ENCODE measurements around the gene C2CD4B. TPM values are rescaled to one million over a fixed set of nuclear protein-coding genes. Genes with fewer than 3 reads are reported as not detected.

C2CD4B gene
- polyA plus RNA-seq, 3 donors = 0.05 TPM; not detected in 2

- H3K9ac ChIP-seq (ENCODE audit: insufficient read depth, low read length, poor library complexity, severe bottlenecking) = no peak overlapping the region
- no peak overlapping the region for H3K4me3 ChIP-seq (replicated peaks in 1 of 3; ENCODE audit: low read depth in 2 of 3, low read length in 3 of 3)
- Mint-ChIP-seq H3K36me3 (no peaks in the 10 kb centered on the region), H3K27ac (no peak overlapping the region), H3K4me1 (peaks cover 13% of the 10 kb centered on the region), H3K27me3 (ENCODE audit: low read depth in 3 of 3) (peaks cover 0 to 3% (median 3%) of the 10 kb centered on the region in 3 donors), H3K9me3 (peaks cover 0 to 7% (median 3%) of the 10 kb centered on the region in 7 donors), H3K4me3 (no peak overlapping the region)
- no peaks in the 10 kb centered on the region for H3K27me3 ChIP-seq (ENCODE audit: control insufficient read depth in 2 of 2, insufficient read depth in 2 of 2, low read length in 2 of 2)
- H4K20me1 ChIP-seq (ENCODE audit: insufficient read depth, low read length) = no peaks in the 10 kb centered on the region
- H3K4me2 ChIP-seq (replicated peaks; ENCODE audit: extremely low read depth, low read length, poor library complexity, severe bottlenecking) = no peak overlapping the region
- H2AFZ ChIP-seq (ENCODE audit: insufficient read depth, low read depth, low read length, poor library complexity, severe bottlenecking) = no peak overlapping the region
- H3K79me2 ChIP-seq (ENCODE audit: insufficient read depth, low read length) = no peaks in the 10 kb centered on the region
- TF ChIP-seq, protein P1, sequence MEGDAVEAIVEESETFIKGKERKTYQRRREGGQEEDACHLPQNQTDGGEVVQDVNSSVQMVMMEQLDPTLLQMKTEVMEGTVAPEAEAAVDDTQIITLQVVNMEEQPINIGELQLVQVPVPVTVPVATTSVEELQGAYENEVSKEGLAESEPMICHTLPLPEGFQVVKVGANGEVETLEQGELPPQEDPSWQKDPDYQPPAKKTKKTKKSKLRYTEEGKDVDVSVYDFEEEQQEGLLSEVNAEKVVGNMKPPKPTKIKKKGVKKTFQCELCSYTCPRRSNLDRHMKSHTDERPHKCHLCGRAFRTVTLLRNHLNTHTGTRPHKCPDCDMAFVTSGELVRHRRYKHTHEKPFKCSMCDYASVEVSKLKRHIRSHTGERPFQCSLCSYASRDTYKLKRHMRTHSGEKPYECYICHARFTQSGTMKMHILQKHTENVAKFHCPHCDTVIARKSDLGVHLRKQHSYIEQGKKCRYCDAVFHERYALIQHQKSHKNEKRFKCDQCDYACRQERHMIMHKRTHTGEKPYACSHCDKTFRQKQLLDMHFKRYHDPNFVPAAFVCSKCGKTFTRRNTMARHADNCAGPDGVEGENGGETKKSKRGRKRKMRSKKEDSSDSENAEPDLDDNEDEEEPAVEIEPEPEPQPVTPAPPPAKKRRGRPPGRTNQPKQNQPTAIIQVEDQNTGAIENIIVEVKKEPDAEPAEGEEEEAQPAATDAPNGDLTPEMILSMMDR (IDR thresholded peaks at IDR 0.05) = no peak
- intact Hi-C loops (cut with micrococcal nuclease) = no loop called here
- H3K36me3 ChIP-seq (replicated peaks in 1 of 2; ENCODE audit: control insufficient read depth in 1 of 2, insufficient read depth in 2 of 2, low read length in 2 of 2) = no peaks in the 10 kb centered on the region
- no peaks in the 10 kb centered on the region for H3K9me3 ChIP-seq (replicated peaks in 1 of 2; ENCODE audit: control insufficient read depth in 1 of 2, insufficient read depth in 1 of 2, low read length in 2 of 2)
- no peak overlapping the region for H3K27ac ChIP-seq (ENCODE audit: low read depth in 1 of 2, low read length in 2 of 2)
- peaks cover 8 to 10% of the 10 kb centered on the region in 2 donors for H3K4me1 ChIP-seq (ENCODE audit: control insufficient read depth in 1 of 2, insufficient read depth in 2 of 2, low read length in 2 of 2)
- no peak for DNase-seq
- 86% methylated on average over 1 of the region's 2 CpGs for whole genome bisulfite sequencing (ENCODE audit: insufficient coverage)
Measured at GRCh38 chr15:62128916-62129315, 36.2 kb downstream of the C2CD4B start.

GRCh38 chr15:62126364-62126763, 38.7 kb downstream of the C2CD4B start:
- no peak for DNase-seq
- Histone ChIP-seq H3K4me2 (replicated peaks; ENCODE audit: extremely low read depth, low read length, poor library complexity, severe bottlenecking) (no peak overlapping the region), H3K27ac (ENCODE audit: low read depth in 1 of 2, low read length in 2 of 2) (no peak overlapping the region), H3K36me3 (replicated peaks in 1 of 2; ENCODE audit: control insufficient read depth in 1 of 2, insufficient read depth in 2 of 2, low read length in 2 of 2) (no peaks in the 10 kb centered on the region), H3K4me1 (ENCODE audit: control insufficient read depth in 1 of 2, insufficient read depth in 2 of 2, low read length in 2 of 2) (peaks cover 8 to 13% of the 10 kb centered on the region in 2 donors), H3K9ac (ENCODE audit: insufficient read depth, low read length, poor library complexity, severe bottlenecking) (no peak overlapping the region), H3K4me3 (replicated peaks in 1 of 3; ENCODE audit: low read depth in 2 of 3, low read length in 3 of 3) (no peak overlapping the region), H3K9me3 (replicated peaks in 1 of 2; ENCODE audit: control insufficient read depth in 1 of 2, insufficient read depth in 1 of 2, low read length in 2 of 2) (no peaks in the 10 kb centered on the region), H3K27me3 (ENCODE audit: control insufficient read depth in 2 of 2, insufficient read depth in 2 of 2, low read length in 2 of 2) (no peaks in the 10 kb centered on the region), H2AFZ (ENCODE audit: insufficient read depth, low read depth, low read length, poor library complexity, severe bottlenecking) (no peak overlapping the region), H4K20me1 (ENCODE audit: insufficient read depth, low read length) (no peaks in the 10 kb centered on the region), H3K79me2 (ENCODE audit: insufficient read depth, low read length) (no peaks in the 10 kb centered on the region)
- no CpG with 5 or more reads among the region's 3 CpGs for WGBS (ENCODE audit: insufficient coverage)
- Mint-ChIP-seq H3K9me3 (peaks cover 0 to 7% (median 3%) of the 10 kb centered on the region in 7 donors), H3K4me1 (peaks cover 18% of the 10 kb centered on the region), H3K27me3 (ENCODE audit: low read depth in 3 of 3) (peaks cover 0 to 6% (median 1%) of the 10 kb centered on the region in 3 donors), H3K27ac (no peak overlapping the region), H3K4me3 (no peak overlapping the region), H3K36me3 (no peaks in the 10 kb centered on the region)
- TF ChIP-seq, protein P1 (IDR thresholded peaks at IDR 0.05) = no peak
- intact Hi-C loops (cut with micrococcal nuclease) = no loop called here
